Measurements from ENCODE around the gene B4GALT6.

- no peak for TF ChIP-seq CTCF (IDR thresholded peaks at IDR 0.05)
- TF ChIP-seq POLR2A (IDR thresholded peaks at IDR 0.05) = no peak
Measured at GRCh38 chr18:31710826-31711225, 26.4 kb upstream of the B4GALT6 start.

Measured in uterus (tissue), 2 donors.